WI38 (cell line): Measurements from ENCODE around the gene TRAIP.
A peak's percentile ranks its signal among the peaks of the same experiment; 100 is the strongest.

Experiments used
- H3K4me3 ChIP-seq: 2 replicates; pipeline ENCODE4 v1.5.1; 2011; ENCODE audit warnings: low read depth, mild to moderate bottlenecking, control low read depth, low read length
- CTCF ChIP-seq: IDR thresholded peaks from 2 replicates; pipeline ENCODE4 v1.5.1; 2012; ENCODE audit warnings: low read depth, mild to moderate bottlenecking, control low read depth, low read length

TRAIP gene

GRCh38 chr3:49865198-49865784, 8.9 kb upstream of the TRAIP start:
- TF ChIP-seq CTCF = no peak
- H3K4me3 ChIP-seq = no peak overlapping the region

GRCh38 chr3:49864505-49864904, 8.1 kb upstream of the TRAIP start:
- no peak overlapping the region for H3K4me3 ChIP-seq
- no peak for TF ChIP-seq CTCF

- TF ChIP-seq CTCF = no peak
- H3K4me3 ChIP-seq = no peak overlapping the region
These were observed 3.4 kb upstream of the TRAIP start for GRCh38 chr3:49859576-49860305.

GRCh38 chr3:49855662-49856061, 702 bp downstream of the TRAIP start:
- peak overlapping the region; percentile 86 for H3K4me3 ChIP-seq
- TF ChIP-seq CTCF = no peak

- no peak for TF ChIP-seq CTCF
- H3K4me3 ChIP-seq = no peak overlapping the region
These were observed 10.7 kb downstream of the TRAIP start for GRCh38 chr3:49845694-49846093.

GRCh38 chr3:49844464-49845183, 11.7 kb downstream of the TRAIP start:
- no peak for TF ChIP-seq CTCF
- H3K4me3 ChIP-seq = no peak overlapping the region

GRCh38 chr3:49842843-49843517, 13.4 kb downstream of the TRAIP start:
- no peak overlapping the region for H3K4me3 ChIP-seq

More at GRCh38 chr3:49842843-49843517, 13.4 kb downstream of the TRAIP start:
- TF ChIP-seq CTCF = no peak
